Measurements from ENCODE around the gene TMEM247.

The TMEM247 gene

DNA sequence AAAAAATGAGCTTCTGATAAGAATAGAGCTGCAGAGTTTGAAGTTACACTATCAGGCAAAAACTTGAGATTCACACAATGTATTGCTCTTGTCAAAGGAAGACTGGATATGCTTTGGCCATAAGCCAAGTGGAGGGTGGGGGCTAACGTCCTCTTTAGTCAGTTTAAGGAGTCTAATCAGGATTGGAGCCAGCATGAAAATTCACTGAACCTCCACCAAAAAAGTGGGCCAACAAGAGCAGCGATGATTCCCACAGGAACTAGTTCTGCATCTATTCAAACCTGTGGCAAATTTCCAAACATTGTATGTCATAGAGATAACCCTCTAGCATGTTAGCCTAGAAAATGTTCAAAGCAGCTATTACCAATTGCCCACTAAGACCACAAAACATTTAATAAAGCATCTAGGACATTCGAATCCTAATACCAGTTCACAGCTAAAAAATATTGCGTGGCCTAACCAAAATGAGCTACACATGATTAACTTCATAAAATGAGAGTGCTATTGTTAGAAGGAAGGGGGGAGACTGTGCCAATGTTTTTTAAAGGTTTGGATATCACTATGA lies 43.5 kb upstream of the TMEM247 start:
- no peak overlapping the region for H3K4me3 ChIP-seq (ENCODE audit: low read depth, low read length)

DNA sequence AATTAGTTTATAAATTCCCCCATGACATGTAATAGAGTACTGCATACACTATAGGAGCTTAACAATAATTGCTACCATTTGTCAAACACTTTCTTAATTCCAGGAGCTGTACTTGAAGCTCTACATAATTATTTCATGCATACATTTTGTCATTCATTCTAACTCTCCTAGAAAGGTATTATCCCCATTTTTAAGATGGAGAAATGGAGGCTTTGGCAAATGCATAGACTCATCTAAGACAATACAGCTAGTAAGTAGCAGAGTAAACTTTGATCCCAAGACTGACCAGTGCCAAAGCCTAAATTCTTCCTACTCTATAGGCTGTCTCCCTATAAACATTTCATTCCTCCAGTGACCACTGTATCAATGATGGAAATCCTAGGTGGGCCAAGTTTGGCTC lies 42.6 kb upstream of the TMEM247 start:
- TF ChIP-seq, protein P1, sequence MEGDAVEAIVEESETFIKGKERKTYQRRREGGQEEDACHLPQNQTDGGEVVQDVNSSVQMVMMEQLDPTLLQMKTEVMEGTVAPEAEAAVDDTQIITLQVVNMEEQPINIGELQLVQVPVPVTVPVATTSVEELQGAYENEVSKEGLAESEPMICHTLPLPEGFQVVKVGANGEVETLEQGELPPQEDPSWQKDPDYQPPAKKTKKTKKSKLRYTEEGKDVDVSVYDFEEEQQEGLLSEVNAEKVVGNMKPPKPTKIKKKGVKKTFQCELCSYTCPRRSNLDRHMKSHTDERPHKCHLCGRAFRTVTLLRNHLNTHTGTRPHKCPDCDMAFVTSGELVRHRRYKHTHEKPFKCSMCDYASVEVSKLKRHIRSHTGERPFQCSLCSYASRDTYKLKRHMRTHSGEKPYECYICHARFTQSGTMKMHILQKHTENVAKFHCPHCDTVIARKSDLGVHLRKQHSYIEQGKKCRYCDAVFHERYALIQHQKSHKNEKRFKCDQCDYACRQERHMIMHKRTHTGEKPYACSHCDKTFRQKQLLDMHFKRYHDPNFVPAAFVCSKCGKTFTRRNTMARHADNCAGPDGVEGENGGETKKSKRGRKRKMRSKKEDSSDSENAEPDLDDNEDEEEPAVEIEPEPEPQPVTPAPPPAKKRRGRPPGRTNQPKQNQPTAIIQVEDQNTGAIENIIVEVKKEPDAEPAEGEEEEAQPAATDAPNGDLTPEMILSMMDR (IDR thresholded peaks at IDR 0.05; ENCODE audit: control insufficient read depth, extremely low read depth, insufficient read depth) = no peak
- no peak for DNase-seq (ENCODE audit: low read depth)
- H3K4me3 ChIP-seq (ENCODE audit: low read depth, low read length) = no peak overlapping the region

More for the DNA sequence above, 43.5 kb upstream of the TMEM247 start:
- TF ChIP-seq, protein P1 (IDR thresholded peaks at IDR 0.05; ENCODE audit: control insufficient read depth, extremely low read depth, insufficient read depth) = no peak
- no peak for DNase-seq (ENCODE audit: low read depth)

DNA sequence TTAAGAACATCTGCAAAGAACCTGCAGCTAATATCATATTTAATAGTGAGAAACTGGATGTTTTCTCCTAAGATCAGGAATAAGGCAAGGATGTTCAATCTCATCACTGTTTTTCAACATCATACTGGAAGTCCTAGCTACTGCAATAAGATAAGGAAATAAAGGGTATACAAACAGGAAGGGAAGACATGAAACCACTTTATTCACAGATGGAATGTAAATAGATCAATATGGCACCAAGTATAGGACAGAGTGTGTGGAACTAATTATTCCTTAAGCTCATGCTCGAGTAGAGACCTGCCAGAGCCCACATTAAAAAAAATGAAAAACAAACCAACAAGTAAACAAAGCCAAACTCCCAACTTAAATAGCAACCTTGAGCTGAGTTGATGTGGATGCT lies 41.3 kb upstream of the TMEM247 start:
- H3K4me3 ChIP-seq (ENCODE audit: low read depth, low read length) = no peak overlapping the region
- DNase-seq (ENCODE audit: low read depth) = no peak
- TF ChIP-seq, protein P1 (IDR thresholded peaks at IDR 0.05; ENCODE audit: control insufficient read depth, extremely low read depth, insufficient read depth) = no peak

DNA sequence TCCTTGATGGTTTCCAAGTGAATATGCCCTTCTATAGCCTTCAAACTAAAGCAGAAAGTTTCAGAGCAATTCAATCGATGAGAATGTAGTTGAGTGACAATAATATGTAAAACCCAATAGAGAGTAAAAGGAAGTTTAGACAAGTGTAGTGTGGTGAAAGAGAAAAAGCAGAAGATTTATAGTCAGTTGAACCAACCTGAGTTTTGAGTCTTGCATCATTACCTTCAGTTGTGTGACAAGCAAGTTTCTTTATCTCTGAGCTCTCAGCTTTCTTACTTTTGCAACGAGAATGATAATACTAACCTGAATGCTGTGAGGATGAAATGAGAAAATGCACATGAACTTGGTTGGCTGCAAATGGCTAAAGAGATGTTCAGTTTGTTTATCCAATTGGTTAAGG lies 40.6 kb upstream of the TMEM247 start:
- DNase-seq (ENCODE audit: low read depth) = no peak
- no peak overlapping the region for H3K4me3 ChIP-seq (ENCODE audit: low read depth, low read length)
- TF ChIP-seq, protein P1 (IDR thresholded peaks at IDR 0.05; ENCODE audit: control insufficient read depth, extremely low read depth, insufficient read depth) = no peak

DNA sequence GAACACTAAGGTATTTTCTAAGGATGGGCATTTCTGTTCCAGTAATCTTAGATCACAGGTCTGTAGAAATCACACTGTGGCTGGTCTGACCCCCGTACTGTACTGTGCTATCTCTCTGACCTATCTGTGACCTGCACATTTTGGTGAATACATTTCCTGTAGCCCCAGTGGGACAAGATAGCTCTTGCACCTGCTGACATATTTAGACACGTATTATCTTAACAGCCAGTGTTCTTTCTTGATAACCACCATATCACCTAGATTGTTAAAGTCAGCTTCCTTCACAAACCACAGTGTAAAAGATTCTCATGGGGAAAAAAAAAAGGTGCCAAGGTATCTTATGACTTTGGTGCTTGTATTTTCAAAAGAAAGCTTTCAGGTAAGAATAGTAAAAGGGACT lies 39.8 kb upstream of the TMEM247 start:
- TF ChIP-seq, protein P1 (IDR thresholded peaks at IDR 0.05; ENCODE audit: control insufficient read depth, extremely low read depth, insufficient read depth) = no peak
- no peak for DNase-seq (ENCODE audit: low read depth)

DNA sequence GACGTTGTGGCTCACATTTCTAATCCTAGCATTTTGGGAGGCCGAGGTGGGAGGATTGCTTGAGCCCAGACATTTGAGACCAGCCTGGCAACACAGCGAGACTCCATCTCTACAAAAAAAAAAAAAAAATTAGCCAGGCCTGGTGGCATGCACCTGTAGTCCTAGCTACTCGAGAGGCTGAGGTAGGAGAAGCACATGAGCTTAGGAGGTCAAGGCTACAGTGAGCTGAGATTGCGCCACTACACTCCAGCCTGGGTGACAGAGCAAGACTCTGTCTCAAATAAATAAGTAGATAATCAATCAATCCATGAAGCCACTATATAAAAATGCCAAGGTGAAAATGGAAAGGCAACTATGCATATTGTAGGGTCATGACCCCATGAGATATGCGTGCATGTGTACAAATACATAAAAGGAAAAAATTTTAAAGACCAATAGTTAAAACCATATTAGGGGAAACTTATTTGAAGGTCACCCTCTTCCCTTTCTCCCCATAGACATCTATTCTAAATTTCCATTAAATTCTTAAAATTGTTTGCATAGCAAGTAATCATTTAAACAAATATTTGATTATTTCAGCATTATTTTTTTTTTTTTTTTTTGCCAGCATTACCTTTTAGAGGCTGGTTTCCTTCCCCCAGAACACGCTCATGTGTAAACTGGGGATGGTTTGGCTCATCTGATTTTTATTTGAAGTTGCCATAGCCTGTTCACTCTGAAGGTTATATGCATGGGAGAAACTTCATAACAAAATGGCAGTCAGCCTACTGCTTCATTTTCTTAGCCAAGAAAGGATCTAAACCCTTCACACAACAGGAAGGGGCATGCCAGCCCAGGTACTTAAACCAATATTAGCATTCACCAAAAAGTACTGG lies 37.3 kb upstream of the TMEM247 start:
- H3K4me3 ChIP-seq (ENCODE audit: low read depth, low read length) = no peak overlapping the region
- DNase-seq (ENCODE audit: low read depth) = no peak
- TF ChIP-seq, protein P1 (IDR thresholded peaks at IDR 0.05; ENCODE audit: control insufficient read depth, extremely low read depth, insufficient read depth) = no peak

More for the DNA sequence above, 39.8 kb upstream of the TMEM247 start:
- H3K4me3 ChIP-seq (ENCODE audit: low read depth, low read length) = no peak overlapping the region

Data from LNCaP clone FGC (cell line).